Liver (tissue), 3 donors: ENCODE measurements around the gene IQCF6.

Experiments used
- GABPA ChIP-seq, 2 donors: IDR thresholded peaks in 1 of 2; conservative IDR thresholded peaks in 1 of 2; 2 replicates each; pipeline ENCODE4 v1.6.1; 2016; ENCODE audit warnings: antibody characterized with exemption in 2 of 2, mild to moderate bottlenecking in 1 of 2, moderate library complexity in 1 of 2
- TAF1 ChIP-seq: conservative IDR thresholded peaks from 2 replicates; pipeline ENCODE4 v1.6.1; 2016; ENCODE audit warnings: antibody characterized with exemption, mild to moderate bottlenecking
- YY1 ChIP-seq: IDR thresholded peaks from 2 replicates; pipeline ENCODE4 v1.6.1; 2016; ENCODE audit warnings: antibody characterized with exemption, mild to moderate bottlenecking
- TF ChIP-seq, protein P1 (sequence below): IDR thresholded peaks from 2 replicates; pipeline ENCODE4 v1.6.1; 2016; ENCODE audit warnings: antibody characterized with exemption
- TF ChIP-seq, protein P2 (sequence below): fragments of 150-350 bp; IDR thresholded peaks from 2 replicates; pipeline ENCODE4 v1.5.1; 2017; ENCODE audit warnings: improper control_type of control experiment, low read depth, low read length; ENCODE audit not compliant: missing input control
- donor health status: healthy.
- donor health status: healthy.

DNA sequence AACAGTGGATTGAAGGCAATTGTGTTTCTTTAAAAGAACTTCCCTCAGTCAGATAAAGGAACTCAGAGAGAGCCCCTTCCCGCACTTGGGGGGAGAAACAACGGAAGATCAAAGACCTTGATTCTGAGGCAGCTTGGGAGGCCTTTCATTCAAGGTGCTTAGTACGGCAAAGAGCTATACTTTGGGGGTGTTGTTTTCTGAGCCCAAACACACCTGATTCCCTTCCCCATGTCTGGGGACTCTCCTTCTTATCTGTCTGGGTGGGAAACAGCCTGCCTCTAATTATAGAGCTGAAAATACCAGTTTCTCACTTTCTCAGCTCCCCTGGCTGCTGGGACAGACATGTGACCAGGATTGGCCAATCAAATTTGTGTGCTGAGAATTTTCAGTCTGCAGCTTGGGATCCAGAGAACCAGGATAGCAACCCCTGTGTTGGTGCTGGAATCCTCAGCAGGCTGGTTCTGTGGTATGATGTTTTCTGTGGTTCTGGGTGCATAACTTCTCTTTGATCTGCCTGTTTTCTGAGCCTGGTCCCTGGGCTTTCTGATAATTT lies 19.4 kb upstream of the IQCF6 start:
- TF ChIP-seq, protein P1, sequence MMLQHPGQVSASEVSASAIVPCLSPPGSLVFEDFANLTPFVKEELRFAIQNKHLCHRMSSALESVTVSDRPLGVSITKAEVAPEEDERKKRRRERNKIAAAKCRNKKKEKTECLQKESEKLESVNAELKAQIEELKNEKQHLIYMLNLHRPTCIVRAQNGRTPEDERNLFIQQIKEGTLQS, result no peak
- TF ChIP-seq, protein P2, sequence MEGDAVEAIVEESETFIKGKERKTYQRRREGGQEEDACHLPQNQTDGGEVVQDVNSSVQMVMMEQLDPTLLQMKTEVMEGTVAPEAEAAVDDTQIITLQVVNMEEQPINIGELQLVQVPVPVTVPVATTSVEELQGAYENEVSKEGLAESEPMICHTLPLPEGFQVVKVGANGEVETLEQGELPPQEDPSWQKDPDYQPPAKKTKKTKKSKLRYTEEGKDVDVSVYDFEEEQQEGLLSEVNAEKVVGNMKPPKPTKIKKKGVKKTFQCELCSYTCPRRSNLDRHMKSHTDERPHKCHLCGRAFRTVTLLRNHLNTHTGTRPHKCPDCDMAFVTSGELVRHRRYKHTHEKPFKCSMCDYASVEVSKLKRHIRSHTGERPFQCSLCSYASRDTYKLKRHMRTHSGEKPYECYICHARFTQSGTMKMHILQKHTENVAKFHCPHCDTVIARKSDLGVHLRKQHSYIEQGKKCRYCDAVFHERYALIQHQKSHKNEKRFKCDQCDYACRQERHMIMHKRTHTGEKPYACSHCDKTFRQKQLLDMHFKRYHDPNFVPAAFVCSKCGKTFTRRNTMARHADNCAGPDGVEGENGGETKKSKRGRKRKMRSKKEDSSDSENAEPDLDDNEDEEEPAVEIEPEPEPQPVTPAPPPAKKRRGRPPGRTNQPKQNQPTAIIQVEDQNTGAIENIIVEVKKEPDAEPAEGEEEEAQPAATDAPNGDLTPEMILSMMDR, result no peak
- TF ChIP-seq YY1 (no peak), GABPA (IDR thresholded peaks at IDR 0.05 in 1 of 2, conservative IDR thresholded peaks at IDR 0.05 in 1 of 2) (no peak), TAF1 (no peak)
